ENCODE results near the gene DCP2. TPM values are rescaled to one million over a fixed set of nuclear protein-coding genes. Genes with fewer than 3 reads are reported as not detected.

Gene DCP2
- total and polyA plus RNA-seq, 4 donors: 9.5 to 91.5 (median 29.5) TPM

DNA sequence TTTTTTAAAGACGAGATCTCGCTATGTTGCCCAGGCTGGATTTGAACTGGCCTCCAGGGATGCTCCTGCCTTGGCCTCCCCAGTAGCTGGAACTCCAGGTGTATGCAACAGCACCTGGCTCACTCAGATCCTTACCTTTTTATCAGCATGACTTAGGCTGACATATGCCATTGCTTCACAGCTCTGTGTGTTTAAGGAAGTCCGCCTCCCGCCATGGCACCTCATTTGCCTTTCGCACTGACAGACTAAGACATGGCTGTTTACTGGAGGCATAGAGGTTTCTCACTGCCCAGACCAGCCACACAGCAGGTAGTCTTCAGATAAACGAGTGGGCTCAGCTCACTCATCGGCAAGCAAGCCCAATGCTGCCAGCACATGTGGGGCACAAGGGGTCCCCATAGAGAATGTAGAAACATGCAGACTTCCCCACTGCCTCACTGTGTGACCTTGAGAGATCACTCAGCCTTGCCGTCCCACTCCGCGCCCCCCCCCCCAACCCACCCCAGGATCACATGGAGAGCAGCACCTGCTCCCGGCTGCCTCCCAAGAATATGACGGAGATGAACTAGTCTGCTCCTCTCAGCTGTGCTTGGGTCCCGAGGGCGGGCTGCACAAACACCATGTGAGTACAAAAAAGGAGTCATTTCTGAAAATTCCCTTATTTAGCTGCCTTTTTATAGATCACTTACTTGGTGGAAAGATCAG, 62.8 kb downstream of the DCP2 start:
- Histone ChIP-seq H3K36me3 (ENCODE audit: control insufficient read depth in 4 of 4, insufficient read depth in 4 of 4, low read length in 4 of 4) (peaks cover 3 to 14% (median 8%) of the 10 kb centered on the region in 4 donors), H3K4me3 (no peak overlapping the region), H3K9me3 (ENCODE audit: control insufficient read depth in 4 of 4, insufficient read depth in 3 of 4, low read length in 3 of 4) (peaks cover 0 to 2% (median 0%) of the 10 kb centered on the region in 4 donors), H3K27me3 (ENCODE audit: control insufficient read depth in 3 of 3, insufficient read depth in 3 of 3, low read length in 2 of 3) (no peaks in the 10 kb centered on the region), H3K4me1 (ENCODE audit: control insufficient read depth in 5 of 5, insufficient read depth in 5 of 5, low read length in 5 of 5) (peaks cover 0 to 5% (median 0%) of the 10 kb centered on the region in 5 donors), H3K9ac (ENCODE audit: insufficient read depth in 1 of 2, low read length in 2 of 2) (no peak overlapping the region), H3K27ac (ENCODE audit: low read depth in 1 of 2, low read length in 1 of 2) (no peak overlapping the region)
- WGBS, 2 donors: 87 to 91% methylated on average over 14 of the region's 14 CpGs
- TF ChIP-seq, protein P1, sequence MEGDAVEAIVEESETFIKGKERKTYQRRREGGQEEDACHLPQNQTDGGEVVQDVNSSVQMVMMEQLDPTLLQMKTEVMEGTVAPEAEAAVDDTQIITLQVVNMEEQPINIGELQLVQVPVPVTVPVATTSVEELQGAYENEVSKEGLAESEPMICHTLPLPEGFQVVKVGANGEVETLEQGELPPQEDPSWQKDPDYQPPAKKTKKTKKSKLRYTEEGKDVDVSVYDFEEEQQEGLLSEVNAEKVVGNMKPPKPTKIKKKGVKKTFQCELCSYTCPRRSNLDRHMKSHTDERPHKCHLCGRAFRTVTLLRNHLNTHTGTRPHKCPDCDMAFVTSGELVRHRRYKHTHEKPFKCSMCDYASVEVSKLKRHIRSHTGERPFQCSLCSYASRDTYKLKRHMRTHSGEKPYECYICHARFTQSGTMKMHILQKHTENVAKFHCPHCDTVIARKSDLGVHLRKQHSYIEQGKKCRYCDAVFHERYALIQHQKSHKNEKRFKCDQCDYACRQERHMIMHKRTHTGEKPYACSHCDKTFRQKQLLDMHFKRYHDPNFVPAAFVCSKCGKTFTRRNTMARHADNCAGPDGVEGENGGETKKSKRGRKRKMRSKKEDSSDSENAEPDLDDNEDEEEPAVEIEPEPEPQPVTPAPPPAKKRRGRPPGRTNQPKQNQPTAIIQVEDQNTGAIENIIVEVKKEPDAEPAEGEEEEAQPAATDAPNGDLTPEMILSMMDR (IDR thresholded peaks at IDR 0.05; ENCODE audit: control extremely low read depth, extremely low read depth): no peak
- ATAC-seq (ENCODE audit: insufficient read depth, low FRiP score) (no peak), DNase-seq (no peak)

DNA sequence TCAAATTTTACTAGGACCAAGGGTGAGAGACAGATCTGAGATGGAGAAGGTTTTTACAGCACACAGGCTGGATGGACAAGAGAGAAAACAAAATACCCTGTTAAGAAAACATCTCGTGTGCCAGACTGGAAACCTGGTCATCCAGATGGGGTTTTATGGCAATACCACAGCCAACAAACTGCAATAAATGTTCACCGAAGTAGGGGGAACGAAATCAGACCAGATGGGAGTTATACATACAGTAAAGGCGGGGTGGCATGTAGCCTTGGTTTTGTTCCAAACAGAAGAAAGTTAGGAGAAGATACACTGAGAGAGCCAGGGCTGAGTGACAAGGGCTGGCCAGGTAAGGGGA, 63.3 kb downstream of the DCP2 start:
- H3K27me3 ChIP-seq (ENCODE audit: control insufficient read depth in 3 of 3, insufficient read depth in 3 of 3, low read length in 2 of 3): no peaks in the 10 kb centered on the region
- H3K4me1 ChIP-seq (ENCODE audit: control insufficient read depth in 5 of 5, insufficient read depth in 5 of 5, low read length in 5 of 5): peaks cover 0 to 5% (median 3%) of the 10 kb centered on the region in 5 donors
- WGBS, 2 donors: 92 to 94% methylated on average over 4 of the region's 4 CpGs
- no peak for DNase-seq
- peaks cover 3 to 14% (median 8%) of the 10 kb centered on the region in 4 donors for H3K36me3 ChIP-seq (ENCODE audit: control insufficient read depth in 4 of 4, insufficient read depth in 4 of 4, low read length in 4 of 4)
- ATAC-seq (ENCODE audit: insufficient read depth, low FRiP score): no peak
- no peak overlapping the region for H3K27ac ChIP-seq (ENCODE audit: low read depth in 1 of 2, low read length in 1 of 2)
- no peak overlapping the region for H3K9ac ChIP-seq (ENCODE audit: insufficient read depth in 1 of 2, low read length in 2 of 2)
- H3K9me3 ChIP-seq (ENCODE audit: control insufficient read depth in 4 of 4, insufficient read depth in 3 of 4, low read length in 3 of 4): peaks cover 0 to 2% (median 0%) of the 10 kb centered on the region in 4 donors
- H3K4me3 ChIP-seq: no peak overlapping the region
- TF ChIP-seq, protein P1 (IDR thresholded peaks at IDR 0.05; ENCODE audit: control extremely low read depth, extremely low read depth): no peak

DNA sequence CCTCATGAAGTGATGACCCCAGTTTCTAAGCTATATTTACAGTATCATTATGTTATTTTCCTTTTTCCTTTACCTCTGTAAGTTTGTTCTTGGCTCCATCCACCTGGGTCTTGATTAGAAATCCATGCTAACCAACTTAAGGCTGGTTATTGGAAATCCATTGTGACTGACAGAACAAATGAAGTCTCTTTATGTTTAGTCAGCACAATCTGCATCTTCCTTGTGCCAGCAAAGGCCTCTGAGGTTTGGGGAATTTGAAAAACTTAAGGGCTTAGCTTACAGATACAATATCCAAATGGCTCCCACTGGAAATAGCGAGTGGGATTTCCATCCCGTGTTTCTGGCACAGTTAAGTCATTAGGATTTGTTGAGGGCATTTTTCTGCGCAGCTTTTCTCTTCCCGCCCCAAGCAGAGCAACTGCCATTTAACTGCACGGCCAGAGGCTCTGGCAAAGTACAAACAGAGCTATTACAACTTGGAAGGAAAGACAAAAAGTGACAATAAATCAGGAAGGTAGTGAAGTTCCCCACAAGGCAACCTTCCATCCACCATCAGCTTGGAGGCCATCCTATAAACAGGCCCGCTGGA, 64.2 kb downstream of the DCP2 start:
- TF ChIP-seq, protein P1 (IDR thresholded peaks at IDR 0.05; ENCODE audit: control extremely low read depth, extremely low read depth): no peak
- peaks cover 3 to 14% (median 8%) of the 10 kb centered on the region in 4 donors for H3K36me3 ChIP-seq (ENCODE audit: control insufficient read depth in 4 of 4, insufficient read depth in 4 of 4, low read length in 4 of 4)
- 94 to 95% methylated on average over 6 of the region's 6 CpGs for WGBS, 2 donors

More for the DNA sequence above, 64.2 kb downstream of the DCP2 start:
- DNase-seq (no peak), ATAC-seq (ENCODE audit: insufficient read depth, low FRiP score) (no peak)
- no peak overlapping the region for H3K4me3 ChIP-seq
- H3K4me1 ChIP-seq (ENCODE audit: control insufficient read depth in 5 of 5, insufficient read depth in 5 of 5, low read length in 5 of 5): peaks cover 0 to 5% (median 4%) of the 10 kb centered on the region in 5 donors
- H3K27ac ChIP-seq (ENCODE audit: low read depth in 1 of 2, low read length in 1 of 2): no peak overlapping the region
- H3K9ac ChIP-seq (ENCODE audit: insufficient read depth in 1 of 2, low read length in 2 of 2): no peak overlapping the region
- no peaks in the 10 kb centered on the region for H3K27me3 ChIP-seq (ENCODE audit: control insufficient read depth in 3 of 3, insufficient read depth in 3 of 3, low read length in 2 of 3)
- peaks cover 0 to 2% (median 0%) of the 10 kb centered on the region in 4 donors for H3K9me3 ChIP-seq (ENCODE audit: control insufficient read depth in 4 of 4, insufficient read depth in 3 of 4, low read length in 3 of 4)

All from lung (tissue), 12 donors.